Ascending aorta (tissue), 2 donors: ENCODE measurements around the gene MEMO1. TPM values are rescaled to one million over a fixed set of nuclear protein-coding genes. Genes with fewer than 3 reads are reported as not detected.
"Not testable (repeated sequence)": the region's sequence is repeated elsewhere in the genome, so short reads cannot be mapped to it uniquely, and the experiment has no call there.

Source experiments
- DNase-seq, 2 donors: peaks; one replicate each; pipeline ENCODE4 v3.0.0-alpha.2; 2019; ENCODE audit warnings: low spot score in 2 of 2
- H3K27ac ChIP-seq, 2 donors: fragments of 200-600 bp; sonication (generic); one replicate each; pipeline ENCODE4 v1.5.1; 2016 to 2017; ENCODE audit warnings: mild to moderate bottlenecking in 1 of 2
- H3K27me3 ChIP-seq: fragments of 200-600 bp; sonication (generic); one replicate; pipeline ENCODE4 v1.5.1; 2017
- H3K36me3 ChIP-seq, 2 donors: fragments of 200-600 bp; sonication (generic); one replicate each; pipeline ENCODE4 v1.5.1; 2016
- H3K4me1 ChIP-seq, 2 donors: fragments of 200-600 bp; sonication (generic); one replicate each; pipeline ENCODE4 v1.5.1; 2016 to 2017; ENCODE audit warnings: mild to moderate bottlenecking in 1 of 2
- H3K4me3 ChIP-seq, 2 donors: fragments of 200-600 bp; sonication (generic); one replicate each; pipeline ENCODE4 v1.5.1; 2016 to 2017; ENCODE audit warnings: mild to moderate bottlenecking in 1 of 2
- H3K9me3 ChIP-seq, 2 donors: fragments of 200-600 bp; sonication (generic); one replicate each; pipeline ENCODE4 v1.5.1; 2016
- intact Hi-C: fragments of 100-400 bp; cut with DNase I; formaldehyde crosslinking; loops from one replicate; pipeline ENCODE4 v1.15.1; 2023
- total RNA-seq: library from RNA; depleted of rRNA; stranded (reverse); fragments of >200 nt; gene quantifications from one replicate; pipeline ENCODE4 v1.1.0, GENCODE V29; 2016
- TF ChIP-seq, protein P1 (sequence below), 3 experiments: fragments of 200-600 bp in 2 of 3; fragments of 450-650 bp in 1 of 3; sonication (generic) in 2 of 3; IDR thresholded peaks; one replicate each; pipeline ENCODE4 v1.5.1; 2016 to 2019; ENCODE audit warnings: antibody characterized with exemption in 3 of 3, mild to moderate bottlenecking in 1 of 3, moderate library complexity in 1 of 3

The MEMO1 gene
- total RNA-seq, 1 donor from 2014 or later: 4.6 TPM

DNA sequence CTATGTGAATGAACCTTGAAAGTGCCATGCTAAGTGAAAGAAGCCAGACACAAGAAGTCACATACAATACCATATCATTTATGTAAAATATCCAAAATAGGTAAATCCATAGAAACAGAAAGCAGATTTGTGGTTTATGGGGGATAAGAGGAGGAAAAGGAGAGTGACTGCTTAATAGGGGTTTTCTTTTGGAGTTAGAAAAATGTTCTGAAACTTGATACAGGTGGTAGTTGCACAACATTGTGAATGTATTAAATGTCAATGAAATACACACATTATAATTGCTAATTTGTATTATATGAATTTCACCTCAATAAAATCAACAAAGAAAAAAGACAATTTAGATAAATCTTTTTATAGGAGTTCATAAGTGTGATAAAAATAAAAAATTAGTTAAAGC lies 37.1 kb downstream of the MEMO1 start:
- no peak overlapping the region for H3K27ac ChIP-seq
- intact Hi-C loops: no loop called here
- no peak for DNase-seq
- H3K4me3 ChIP-seq: no peak overlapping the region
- H3K36me3 ChIP-seq: no peaks in the 10 kb centered on the region
- TF ChIP-seq, protein P1, sequence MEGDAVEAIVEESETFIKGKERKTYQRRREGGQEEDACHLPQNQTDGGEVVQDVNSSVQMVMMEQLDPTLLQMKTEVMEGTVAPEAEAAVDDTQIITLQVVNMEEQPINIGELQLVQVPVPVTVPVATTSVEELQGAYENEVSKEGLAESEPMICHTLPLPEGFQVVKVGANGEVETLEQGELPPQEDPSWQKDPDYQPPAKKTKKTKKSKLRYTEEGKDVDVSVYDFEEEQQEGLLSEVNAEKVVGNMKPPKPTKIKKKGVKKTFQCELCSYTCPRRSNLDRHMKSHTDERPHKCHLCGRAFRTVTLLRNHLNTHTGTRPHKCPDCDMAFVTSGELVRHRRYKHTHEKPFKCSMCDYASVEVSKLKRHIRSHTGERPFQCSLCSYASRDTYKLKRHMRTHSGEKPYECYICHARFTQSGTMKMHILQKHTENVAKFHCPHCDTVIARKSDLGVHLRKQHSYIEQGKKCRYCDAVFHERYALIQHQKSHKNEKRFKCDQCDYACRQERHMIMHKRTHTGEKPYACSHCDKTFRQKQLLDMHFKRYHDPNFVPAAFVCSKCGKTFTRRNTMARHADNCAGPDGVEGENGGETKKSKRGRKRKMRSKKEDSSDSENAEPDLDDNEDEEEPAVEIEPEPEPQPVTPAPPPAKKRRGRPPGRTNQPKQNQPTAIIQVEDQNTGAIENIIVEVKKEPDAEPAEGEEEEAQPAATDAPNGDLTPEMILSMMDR (IDR thresholded peaks at IDR 0.05): no peak
- H3K9me3 ChIP-seq: no peaks in the 10 kb centered on the region
- no peaks in the 10 kb centered on the region for H3K27me3 ChIP-seq
- H3K4me1 ChIP-seq: no peaks in the 10 kb centered on the region

DNA sequence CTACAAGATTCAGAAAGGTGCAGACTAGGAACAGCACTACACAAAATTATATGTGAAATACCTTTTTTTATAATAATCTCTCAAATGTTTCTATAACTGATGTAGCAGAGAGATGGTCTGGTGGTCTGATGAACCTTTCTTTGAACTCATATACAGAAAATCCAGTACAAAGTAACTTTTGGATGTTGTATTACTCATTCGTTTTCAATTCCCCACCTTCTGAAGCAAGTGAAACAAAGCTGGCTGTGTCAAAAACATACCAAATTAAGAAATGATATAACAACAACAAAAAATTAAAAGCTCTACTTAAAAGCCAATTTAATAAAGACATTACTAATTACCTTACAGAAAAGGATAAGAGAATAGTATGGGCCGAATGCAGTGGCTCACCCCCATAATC lies 38.7 kb downstream of the MEMO1 start:
- H3K27me3 ChIP-seq: no peaks in the 10 kb centered on the region
- TF ChIP-seq, protein P1 (IDR thresholded peaks at IDR 0.05): no peak
- H3K4me1 ChIP-seq: no peaks in the 10 kb centered on the region
- intact Hi-C loops: no loop called here
- H3K27ac ChIP-seq: no peak overlapping the region
- H3K36me3 ChIP-seq: no peaks in the 10 kb centered on the region
- no peak for DNase-seq
- no peak overlapping the region for H3K4me3 ChIP-seq
- H3K9me3 ChIP-seq: no peaks in the 10 kb centered on the region

DNA sequence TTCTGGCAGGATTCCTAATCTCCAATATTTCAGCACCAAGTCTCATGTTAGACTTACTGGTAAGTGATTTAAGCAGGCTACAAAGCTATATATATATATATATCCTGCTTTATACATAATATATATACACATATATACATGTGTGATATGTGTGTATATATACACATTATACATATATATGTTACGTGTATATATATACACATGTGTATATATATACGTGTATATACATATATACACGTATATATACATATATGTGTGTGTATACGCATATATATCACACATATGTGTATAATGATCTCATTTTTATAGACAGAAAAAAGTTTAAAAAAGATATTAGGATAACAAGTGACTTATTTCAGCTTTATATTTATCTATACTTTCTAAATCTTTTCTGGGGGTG lies 41.6 kb downstream of the MEMO1 start:
- H3K9me3 ChIP-seq: no peaks in the 10 kb centered on the region
- H3K27me3 ChIP-seq: no peaks in the 10 kb centered on the region
- no peak overlapping the region for H3K27ac ChIP-seq
- DNase-seq: no peak
- H3K36me3 ChIP-seq: no peaks in the 10 kb centered on the region
- intact Hi-C loops: no loop called here
- TF ChIP-seq, protein P1 (IDR thresholded peaks at IDR 0.05): no peak
- H3K4me1 ChIP-seq: no peaks in the 10 kb centered on the region
- H3K4me3 ChIP-seq: no peak overlapping the region

DNA sequence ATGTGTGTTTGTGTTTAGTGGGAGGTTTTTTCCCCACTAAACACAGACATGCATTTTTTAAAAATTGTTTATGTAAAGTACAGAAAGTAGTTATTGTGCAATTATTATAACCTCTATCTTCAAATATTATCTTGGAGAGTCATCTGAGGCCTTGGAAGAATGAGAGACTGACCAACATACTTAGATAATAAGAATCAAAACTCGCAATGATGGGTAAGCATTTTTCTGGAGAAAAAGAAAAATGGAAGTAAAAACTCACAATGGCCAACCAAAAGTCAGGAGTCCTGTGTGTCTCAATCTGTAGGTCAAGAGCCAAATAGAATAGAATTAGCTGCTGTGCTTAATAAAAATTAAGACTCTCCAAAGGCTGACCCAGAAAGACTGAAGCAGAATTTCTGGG lies 43.0 kb downstream of the MEMO1 start:
- Histone ChIP-seq H3K4me1 (no peaks in the 10 kb centered on the region), H3K27me3 (no peaks in the 10 kb centered on the region), H3K9me3 (no peaks in the 10 kb centered on the region), H3K4me3 (no peak overlapping the region), H3K27ac (no peak overlapping the region), H3K36me3 (no peaks in the 10 kb centered on the region)
- no peak for DNase-seq
- TF ChIP-seq, protein P1 (IDR thresholded peaks at IDR 0.05): no peak
- intact Hi-C loops: no loop called here

DNA sequence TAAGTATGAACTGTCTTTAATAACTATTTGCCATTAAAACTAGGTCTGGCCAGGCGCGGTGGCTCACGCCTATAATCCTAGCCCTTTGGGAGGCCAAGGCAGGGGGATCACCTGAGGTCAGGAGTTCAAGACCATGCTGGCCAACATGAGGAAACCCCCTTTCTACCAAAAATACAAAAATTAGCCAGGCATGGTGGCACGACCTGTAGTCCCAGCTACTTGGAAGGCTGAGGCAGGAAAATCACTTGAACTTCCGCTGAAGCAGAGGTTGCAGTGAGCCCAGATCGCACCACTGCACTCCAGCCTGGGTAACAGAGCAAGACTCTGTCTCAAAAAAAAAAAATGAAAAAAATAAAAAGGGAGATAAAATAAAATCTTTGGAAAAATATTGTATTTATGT lies 44.4 kb downstream of the MEMO1 start:
- H3K27me3 ChIP-seq, H3K9me3 ChIP-seq, H3K27ac ChIP-seq, H3K4me3 ChIP-seq, DNase-seq, intact Hi-C loops, H3K4me1 ChIP-seq, H3K36me3 ChIP-seq: not testable (repeated sequence)

DNA sequence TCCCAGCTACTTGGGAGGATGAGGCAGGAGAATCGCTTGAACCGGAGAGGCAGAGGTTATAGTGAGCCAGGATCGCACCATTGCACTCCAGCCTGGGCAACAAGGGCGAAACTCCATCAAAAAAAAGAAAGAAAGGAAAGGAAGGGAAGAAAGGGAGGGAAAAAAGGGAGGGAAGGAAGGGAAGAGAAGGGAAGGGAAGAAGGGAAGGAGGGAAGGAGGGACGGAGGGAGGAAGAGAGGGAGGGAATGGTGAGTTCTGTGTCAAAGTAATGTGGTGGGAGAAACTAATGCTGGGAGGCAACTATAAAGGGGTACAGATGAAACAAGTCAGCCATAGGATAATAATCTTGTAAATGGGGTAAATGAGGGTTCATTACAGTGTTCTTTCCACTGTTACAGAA lies 45.7 kb downstream of the MEMO1 start:
- Histone ChIP-seq H3K36me3 (no peaks in the 10 kb centered on the region), H3K27ac (no peak overlapping the region), H3K9me3 (no peaks in the 10 kb centered on the region), H3K4me1 (no peaks in the 10 kb centered on the region), H3K27me3 (no peaks in the 10 kb centered on the region), H3K4me3 (no peak overlapping the region)
- intact Hi-C loops: no loop called here
- DNase-seq: no peak
- TF ChIP-seq, protein P1 (IDR thresholded peaks at IDR 0.05): no peak
